NCI-H2107 (cell line): ENCODE data around the gene GZMB.
"Not testable (repeated sequence)": the region's sequence is repeated elsewhere in the genome, so short reads cannot be mapped to it uniquely, and the experiment has no call there.

Experiments
- DNase-seq: peaks from one replicate; lab custom pipeline; 2025; lab: John Stamatoyannopoulos, UW

Gene GZMB

DNA sequence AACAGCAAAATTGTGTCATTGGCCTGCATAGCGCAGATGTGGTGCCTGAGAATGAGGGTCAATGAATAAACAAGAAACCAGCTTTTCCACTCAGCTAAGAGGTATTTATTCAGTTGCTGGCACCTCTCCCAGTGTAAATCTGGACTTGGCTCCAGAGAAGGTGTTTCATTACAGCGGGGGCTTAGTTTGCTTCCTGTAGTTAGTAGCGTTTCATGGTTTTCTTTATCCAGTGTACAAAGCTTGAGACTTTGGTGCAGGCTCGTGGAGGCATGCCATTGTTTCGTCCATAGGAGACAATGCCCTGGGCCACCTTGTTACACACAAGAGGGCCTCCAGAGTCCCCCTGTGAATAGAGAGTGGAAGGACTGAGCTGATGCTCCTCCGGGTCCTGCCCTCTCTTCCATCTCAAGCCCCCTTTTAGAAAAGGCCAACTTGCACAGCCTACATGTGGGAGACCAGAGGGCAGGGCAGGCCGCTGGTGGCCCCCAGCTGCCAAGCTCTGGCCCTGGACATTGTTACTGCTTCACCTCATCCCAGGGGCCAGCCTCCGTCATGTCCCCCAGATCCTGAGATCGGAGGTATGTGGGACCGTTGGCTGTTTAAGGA lies 3.0 kb downstream of the GZMB start:
- no peak for DNase-seq

DNA sequence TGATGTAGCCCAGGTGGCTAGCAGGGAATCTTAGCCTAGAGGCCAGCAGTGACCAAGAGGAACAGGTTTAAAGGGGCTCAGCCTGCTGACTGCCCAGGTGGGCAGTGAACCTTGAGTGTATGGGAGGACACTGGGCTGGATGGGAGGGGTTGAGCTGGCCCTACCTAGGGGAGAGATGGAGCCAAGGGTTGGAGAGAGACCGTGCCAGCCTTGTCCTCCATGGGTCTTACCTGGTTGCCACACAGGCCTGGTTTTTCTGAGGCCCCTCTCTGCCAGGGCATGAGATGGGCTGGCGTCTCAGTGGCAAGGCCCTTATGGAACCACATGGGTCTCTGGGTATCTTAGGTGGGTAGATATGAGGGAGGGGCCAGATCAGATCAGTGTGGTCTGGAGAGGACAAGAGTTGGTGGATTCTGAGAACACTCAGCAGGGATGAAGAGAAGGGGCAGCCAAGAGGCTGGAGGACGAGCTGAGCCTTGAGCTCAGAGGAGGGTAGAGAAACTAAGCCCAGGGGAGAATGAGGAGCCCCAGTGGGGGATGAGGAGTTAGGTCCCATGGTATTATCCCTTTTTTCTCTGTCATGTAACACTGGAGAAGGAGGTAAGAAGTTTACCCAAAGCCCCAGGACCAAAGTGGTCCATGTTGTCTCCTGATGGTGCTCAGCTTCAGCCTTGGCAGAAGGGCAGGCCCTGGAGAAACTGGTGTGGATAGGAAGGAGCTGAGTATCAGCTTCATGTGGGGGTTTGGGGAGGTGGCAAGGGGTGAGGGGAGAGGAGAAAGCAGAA lies 3.7 kb downstream of the GZMB start:
- no peak for DNase-seq

DNA sequence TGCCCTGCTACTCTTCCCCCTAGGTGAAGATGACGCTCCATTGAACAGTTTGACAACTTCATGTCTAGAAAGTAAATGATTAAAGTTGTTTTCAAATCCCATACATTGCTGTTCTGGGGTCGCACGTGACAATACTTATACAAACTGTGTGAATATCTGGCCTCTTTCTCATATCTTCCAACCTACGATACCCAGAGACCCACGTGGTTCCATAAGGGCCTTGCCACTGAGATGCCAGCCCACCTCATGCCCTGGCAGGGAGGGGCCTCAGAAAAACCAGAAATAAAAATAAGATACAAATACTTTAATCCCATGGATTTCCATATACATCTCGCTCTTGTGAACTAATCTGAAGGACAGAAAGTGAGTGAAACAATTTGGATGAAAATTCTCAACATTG lies 4.5 kb downstream of the GZMB start:
- DNase-seq, result no peak

DNA sequence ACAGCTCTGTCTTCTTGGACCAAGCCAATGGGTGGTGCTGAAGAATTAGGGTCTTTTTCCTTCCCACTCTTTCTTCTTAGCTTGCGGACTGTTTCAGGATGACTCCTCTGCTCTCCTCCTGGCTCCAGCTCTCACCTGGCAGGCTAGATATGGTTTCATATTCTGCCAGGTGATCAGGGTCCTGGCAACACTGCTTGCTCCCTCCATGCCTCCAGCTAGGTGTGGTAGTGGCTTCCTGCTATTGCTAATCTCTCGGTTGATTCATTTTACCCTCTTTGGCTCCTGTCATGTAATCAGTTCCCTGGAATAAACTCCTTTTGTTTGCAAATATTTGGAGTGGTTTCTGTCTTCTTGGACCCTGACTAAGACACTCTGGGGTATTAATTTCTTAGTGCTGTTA lies 20.2 kb downstream of the GZMB start:
- no peak for DNase-seq

DNA sequence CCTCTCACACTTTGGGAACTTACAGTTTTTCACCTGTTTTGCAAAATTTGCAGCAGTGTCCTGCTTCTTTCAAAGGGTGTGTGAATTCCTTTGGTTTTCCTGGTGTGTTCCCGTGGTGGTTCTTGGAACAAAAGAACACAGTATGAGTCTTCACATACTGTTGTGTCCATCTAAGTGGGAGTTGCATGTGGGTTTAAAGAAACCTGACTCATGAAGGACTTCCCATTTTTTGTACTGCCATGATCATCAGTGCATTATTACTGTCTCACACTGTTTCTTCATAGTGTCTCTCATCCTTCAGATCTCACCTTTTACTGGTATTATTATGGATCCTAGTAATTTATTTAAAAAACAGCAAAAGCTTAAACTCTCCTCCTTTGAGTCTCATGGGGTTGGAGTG lies 20.7 kb downstream of the GZMB start:
- DNase-seq, result no peak

DNA sequence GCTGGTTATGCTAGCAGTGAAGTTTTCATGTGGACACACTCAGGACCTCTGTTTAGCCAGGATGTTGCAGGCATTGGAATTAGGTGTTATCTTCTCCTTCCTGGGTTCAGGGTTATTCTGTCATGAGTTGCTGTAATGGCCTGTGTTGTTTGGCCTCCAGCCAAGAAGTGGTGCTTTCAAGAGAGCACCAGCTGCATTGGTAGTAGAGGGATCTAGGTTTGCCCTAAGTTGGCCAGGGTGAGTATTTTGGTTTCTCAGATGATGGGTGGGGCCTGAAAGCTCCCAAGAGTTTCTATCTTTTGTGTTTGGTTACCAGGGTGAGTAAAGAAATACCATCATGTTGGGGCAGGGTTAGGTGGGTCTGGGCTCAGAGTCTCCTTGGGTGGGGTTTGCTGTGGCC lies 21.8 kb downstream of the GZMB start:
- no peak for DNase-seq

DNA sequence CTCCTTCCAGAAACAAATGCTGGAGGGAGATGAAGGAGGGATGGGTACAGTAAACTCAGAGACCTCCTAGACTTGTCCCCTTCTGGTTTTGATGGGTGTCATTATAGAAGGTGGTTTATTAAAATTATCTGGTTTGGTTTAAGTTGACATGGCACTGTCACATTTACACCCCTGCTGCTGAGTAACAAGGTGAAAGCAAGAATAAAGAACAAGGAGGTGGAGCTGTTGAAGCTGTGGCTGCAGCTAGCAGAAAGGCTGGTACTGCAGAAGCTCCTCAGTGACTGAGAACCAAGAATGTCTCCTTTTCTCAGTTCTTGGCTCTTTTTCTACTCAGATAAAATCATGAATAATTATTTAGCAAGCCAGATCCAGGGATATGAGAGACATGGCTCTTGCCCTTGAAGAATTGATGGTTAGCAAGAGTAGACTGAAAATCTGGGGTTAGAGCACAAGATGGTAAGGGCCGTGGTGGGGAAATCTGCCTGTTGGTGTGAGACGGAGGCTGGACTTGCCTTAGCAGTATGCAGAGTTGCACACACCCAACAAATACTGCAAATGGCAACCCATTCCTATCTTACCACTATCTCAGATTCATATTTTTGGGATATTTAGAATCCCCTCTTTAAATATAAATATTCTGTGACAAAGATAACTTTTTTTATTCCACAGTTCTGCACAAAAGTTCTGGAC lies 24.2 kb downstream of the GZMB start, which contains the start of gene GZMH:
GZMH (minus strand) TSS at position 31 of the 690 bp plus-strand sequence. CDS start 72 bp downstream, outside the sequence.
- DNase-seq, result no peak

DNA sequence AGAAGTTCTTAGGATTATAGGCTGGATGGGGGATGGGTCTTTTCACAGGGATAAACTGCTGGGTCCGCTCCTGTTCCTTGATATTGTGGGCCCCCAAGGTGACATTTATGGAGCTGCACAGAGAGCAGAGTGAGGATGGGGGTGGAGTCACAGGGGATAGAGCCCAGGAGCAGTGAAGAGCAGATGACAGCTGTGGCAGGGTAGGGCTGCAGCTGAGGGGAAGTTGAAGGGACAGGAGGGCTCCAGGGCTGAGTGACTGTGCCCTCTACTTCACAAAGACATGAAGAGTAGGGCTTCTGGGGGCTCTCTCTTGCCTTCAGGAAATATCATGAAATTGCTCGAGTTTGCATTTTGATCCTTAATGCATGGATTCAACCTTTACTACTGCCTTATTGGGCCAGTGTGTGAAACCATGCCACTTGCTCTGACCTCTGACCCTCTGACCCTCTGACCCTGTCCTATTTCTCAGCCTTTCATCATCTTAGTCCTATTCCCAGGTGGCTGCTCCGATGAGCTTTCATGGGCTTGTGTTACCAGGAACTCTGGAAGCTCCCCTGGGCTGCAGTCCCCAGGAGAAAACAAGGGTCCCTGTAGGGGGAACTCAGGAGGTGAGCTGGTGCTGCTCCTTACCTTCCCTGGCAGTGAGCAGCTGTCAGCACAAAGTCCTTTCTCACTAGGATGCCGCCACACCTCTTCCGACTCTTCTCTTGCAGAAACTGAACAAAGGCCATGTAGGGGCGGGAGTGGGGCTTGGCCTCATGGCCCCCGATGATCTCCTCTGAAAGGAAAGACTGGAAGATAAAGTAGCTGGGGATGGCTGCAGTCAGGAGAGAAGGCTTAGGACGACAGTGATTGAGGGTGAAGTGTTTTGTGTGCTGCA lies 26.1 kb downstream of the GZMB start:
- DNase-seq, result no peak

DNA sequence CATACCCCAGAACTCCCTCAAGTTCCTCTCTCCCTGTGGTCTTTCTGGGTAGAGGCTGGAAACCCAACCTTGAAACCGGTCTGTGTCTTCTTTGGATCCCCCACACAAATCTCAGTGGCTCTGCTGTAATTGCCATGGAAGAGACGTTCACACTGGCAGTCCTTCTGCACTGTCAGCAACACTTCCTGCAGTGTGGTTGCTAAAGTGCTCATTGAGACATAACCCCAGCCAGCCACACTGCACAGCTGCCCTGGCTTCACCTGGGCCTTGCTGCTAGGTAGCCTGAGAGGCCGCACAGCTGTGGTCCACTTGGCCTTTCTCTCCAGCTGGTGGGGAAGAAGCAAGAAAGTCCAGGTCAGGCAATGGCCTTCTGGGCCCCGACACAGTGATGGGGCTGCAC lies 26.9 kb downstream of the GZMB start:
- no peak for DNase-seq

DNA sequence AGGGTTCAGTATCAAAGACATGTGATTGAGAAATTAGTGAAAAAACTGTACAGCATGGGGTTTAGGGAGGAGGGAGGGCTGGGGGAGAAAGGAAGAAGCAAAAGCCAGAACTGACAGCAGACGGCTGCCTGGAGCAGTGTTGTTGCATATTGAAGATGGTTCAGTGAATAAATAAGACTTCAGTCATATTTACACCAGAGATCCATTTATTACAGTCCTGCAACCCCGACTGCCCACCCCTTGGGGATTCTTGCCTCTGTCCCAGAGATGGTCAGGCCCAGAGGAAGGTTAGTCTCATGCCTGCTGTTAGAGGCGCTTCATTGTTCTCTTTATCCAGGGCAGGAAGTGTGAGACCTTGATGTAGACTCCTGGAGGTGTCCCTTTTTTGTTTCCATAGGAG lies 27.7 kb downstream of the GZMB start:
- no peak for DNase-seq

DNA sequence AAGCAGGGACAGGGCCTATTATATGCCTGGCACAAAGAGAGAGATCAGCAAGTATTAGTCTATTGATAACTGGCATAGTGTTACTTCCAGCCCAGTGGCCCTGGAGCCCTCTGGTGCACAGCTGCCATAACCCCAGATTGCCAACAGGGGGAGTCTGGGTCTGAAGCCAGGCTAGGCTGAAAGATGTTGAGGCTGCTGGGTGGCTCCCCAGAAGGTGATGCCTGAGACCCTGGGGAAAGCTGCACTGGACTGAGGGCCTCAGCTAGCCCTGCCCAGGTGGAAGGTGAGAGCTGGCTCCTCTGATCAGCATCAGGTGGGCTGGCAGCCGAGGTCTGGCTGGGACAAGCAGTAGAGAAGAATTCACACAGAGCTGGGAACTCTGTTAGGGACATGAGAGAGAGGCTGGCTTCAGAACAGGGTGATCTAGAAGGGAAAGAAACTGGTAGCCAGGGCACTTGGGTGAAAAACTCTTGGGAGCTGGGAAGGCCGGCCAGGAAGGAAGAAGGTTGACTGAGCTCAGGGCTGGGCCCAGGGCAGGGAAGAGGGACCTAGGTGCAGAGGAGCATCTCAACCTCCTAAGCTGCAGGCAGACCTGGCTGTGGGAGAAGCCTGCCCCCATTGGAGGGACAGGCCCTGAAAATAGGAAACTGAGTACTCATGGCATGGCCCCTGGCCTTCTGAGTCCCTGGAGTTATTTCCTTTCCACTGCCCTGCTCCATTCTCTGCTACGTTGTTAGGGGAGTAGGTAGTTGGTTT lies 28.4 kb downstream of the GZMB start:
- DNase-seq, result no peak

DNA sequence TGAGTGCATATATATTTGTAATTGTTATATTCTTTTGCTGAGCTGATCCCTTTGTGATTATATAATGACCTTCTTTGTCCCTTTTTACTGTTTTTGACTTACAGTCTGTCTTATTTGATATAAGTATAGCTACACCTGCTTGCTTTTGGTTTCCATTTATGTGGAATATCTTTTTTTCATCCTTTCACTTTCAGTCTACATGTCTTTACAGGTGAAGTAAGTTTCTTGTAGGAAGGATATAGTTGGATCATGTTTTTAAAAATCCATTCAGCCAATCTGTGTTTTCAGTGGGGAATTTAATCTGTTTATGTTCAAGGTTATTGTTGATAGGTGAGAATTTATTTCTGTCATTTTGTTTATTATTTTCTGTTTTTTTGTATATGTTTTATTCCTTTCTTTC lies 36.6 kb downstream of the GZMB start:
- no peak for DNase-seq

DNA sequence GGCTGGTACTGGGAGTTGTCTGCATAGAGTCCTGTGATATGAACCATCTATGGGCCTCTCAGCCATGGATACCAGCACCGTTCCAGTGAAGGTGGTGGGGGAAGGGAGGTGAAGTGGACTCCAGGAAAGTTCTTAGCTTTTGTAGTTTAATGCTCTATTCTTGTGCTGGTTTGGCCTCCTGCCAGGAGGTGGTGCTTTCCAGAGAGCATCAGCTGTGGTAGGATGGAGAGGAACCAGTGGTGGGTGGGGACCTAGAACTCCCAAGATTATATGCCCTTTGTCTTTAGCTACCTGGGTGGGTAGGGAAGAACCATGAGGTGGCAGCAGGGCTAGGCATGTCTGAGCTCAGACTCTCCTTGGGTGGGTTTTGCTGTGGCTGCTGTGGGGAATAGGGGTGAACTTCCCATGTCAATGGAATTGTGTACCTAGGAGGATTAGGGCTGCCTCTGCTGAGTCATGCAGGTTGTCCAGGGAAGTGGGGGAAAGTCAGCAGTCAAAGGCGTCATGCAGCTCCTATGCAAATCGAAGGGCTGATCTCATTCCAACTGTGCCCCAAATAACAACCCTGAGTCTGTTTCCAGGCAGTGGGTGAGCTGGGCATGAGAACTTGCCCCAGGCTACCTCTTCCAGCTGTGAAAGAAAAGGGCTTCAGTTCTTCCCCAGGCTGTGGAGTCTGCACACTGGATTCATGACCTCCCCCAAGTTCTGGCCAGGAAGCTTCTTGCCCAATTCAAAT lies 38.7 kb downstream of the GZMB start:
- DNase-seq, result no peak

DNA sequence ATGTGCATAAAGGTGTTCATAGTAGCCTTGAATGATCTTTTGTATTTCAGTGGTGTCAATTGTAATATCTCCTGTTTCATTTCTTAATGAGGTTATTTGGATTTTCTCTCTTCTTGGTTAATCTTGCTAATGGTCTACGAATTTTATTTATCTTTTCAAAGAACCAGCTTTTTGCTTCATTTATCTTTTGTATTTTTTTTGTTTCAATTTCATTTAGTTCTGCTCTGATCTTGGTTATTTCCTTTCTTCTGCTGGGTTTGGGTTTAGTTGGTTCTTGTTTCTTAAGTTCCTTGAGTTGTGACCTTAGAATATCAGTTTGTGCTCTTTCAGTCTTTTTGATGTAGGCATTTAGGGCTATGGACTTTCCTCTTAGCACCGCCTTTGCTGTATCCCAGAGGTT lies 43.0 kb downstream of the GZMB start:
- not testable (repeated sequence) for DNase-seq

DNA sequence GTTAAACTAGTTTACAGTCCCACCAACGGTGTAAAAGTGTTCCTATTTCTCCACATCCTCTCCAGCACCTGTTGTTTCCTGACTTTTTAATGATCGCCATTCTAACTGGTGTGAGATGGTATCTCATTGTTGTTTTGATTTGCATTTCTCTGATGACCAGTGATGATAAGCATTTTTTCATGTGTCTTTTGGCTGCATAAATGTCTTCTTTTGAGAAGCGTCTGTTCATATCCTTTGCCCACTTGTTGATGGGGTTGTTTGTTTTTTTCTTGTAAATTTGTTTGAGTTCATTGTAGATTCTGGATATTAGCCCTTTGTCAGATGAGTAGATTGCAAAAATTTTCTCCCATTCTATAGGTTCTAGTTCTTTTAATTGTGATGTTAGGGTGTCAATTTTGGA lies 49.6 kb downstream of the GZMB start:
- not testable (repeated sequence) for DNase-seq
